ENCODE data around the gene KLHL40.

Gene KLHL40

DNA sequence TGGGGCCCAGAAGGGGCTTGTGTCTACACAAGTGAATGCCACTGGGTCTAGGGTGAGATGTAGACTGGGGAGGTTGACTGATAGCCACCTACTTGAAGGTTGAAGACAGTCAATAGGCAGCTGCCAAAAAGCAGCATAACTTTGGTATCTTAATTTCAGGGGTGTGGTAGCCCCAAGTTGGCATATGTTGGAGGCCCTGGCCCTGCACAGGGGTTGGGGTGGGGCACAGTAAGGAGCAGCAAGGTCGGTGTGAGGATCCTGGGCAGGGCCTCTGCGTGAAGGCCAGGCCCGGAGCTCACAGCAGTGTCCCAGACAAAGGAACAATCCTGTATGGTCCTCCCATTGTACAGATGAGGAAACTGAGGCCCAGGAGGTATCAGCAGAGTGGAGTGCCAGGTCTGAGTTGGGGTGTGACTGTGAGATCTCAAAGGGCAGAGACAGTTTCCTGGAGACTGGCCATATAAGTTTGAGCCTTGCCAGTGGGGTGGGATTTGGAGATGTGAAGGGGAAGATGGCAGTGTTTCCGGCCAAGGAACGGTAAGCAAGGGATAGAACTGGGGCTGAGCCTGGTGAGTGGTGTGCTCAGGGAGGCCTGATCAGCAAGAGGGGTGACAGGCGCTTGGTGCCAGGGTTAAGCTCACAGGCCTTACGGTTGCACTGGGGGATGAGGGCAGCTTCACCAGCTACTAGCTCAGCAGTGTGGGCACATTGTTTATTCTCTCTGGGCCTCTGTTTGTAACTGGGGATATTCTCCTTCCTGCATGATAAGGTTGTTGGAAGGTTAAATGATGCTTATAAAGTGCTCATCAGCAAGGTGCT lies 1.7 kb downstream of the KLHL40 start:
- no peak overlapping the region for H3K4me3 ChIP-seq (ENCODE audit: low read depth, low read length)
- TF ChIP-seq, protein P1, sequence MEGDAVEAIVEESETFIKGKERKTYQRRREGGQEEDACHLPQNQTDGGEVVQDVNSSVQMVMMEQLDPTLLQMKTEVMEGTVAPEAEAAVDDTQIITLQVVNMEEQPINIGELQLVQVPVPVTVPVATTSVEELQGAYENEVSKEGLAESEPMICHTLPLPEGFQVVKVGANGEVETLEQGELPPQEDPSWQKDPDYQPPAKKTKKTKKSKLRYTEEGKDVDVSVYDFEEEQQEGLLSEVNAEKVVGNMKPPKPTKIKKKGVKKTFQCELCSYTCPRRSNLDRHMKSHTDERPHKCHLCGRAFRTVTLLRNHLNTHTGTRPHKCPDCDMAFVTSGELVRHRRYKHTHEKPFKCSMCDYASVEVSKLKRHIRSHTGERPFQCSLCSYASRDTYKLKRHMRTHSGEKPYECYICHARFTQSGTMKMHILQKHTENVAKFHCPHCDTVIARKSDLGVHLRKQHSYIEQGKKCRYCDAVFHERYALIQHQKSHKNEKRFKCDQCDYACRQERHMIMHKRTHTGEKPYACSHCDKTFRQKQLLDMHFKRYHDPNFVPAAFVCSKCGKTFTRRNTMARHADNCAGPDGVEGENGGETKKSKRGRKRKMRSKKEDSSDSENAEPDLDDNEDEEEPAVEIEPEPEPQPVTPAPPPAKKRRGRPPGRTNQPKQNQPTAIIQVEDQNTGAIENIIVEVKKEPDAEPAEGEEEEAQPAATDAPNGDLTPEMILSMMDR (IDR thresholded peaks at IDR 0.05; ENCODE audit: borderline replicate concordance, insufficient read depth, low read depth, low read length) = no peak

DNA sequence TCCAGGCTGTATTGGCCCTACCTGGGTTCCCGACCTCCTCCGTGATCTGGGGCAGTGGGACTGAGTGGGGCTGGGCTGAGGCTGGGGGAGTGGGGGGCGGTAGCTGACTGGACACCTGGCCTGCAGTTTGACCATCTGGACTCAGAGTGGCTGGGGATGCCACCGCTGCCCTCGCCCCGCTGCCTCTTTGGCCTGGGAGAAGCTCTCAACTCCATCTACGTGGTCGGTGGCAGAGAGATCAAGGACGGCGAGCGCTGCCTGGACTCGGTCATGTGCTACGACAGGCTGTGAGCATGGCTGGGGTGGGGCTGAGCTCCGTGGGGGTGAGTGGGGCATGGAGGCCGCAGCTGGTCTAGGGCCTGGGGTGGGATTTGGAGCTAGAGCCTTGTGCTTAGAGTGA lies 2.7 kb downstream of the KLHL40 start:
- TF ChIP-seq, protein P1 (IDR thresholded peaks at IDR 0.05; ENCODE audit: borderline replicate concordance, insufficient read depth, low read depth, low read length) = no peak
- no peak overlapping the region for H3K4me3 ChIP-seq (ENCODE audit: low read depth, low read length)

DNA sequence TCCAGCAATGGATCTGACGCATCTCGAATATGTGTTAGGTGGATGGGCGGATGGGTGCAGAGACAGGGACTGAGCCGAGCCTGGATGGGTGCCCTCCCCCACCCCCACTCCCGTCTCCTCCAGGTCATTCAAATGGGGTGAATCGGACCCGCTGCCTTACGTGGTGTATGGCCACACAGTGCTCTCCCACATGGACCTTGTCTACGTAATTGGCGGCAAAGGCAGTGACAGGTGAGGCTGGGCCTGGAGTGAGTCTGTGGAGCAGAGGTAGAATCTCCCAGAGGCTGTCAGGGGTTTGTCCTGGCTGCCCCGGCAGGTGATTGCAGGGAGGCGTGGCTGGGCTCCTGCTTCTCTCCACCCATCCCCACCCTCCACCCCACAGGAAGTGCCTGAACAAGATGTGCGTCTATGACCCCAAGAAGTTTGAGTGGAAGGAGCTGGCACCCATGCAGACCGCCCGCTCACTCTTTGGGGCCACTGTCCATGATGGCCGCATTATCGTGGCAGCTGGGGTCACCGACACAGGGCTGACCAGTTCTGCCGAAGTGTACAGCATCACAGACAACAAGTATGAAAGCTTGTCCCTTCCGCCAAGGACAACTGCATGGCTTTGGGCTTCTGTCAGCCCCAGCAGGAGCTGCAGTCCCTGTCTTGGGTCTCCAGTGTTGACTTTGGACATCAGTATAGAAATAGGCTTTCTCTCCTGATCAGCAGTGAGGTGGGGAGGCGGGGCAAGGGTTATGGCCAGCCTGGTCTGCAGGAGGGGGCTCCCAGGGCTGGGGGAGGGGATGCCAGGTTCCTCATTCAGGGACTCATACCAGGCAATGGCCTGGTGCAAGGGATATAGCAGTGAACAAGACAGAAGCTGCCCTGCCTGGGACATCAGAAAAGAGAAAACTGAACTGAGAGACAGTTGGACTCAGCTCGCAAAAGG lies 3.4 kb downstream of the KLHL40 start:
- H3K4me3 ChIP-seq (ENCODE audit: low read depth, low read length) = no peak overlapping the region
- TF ChIP-seq, protein P1 (IDR thresholded peaks at IDR 0.05; ENCODE audit: borderline replicate concordance, insufficient read depth, low read depth, low read length) = no peak

DNA sequence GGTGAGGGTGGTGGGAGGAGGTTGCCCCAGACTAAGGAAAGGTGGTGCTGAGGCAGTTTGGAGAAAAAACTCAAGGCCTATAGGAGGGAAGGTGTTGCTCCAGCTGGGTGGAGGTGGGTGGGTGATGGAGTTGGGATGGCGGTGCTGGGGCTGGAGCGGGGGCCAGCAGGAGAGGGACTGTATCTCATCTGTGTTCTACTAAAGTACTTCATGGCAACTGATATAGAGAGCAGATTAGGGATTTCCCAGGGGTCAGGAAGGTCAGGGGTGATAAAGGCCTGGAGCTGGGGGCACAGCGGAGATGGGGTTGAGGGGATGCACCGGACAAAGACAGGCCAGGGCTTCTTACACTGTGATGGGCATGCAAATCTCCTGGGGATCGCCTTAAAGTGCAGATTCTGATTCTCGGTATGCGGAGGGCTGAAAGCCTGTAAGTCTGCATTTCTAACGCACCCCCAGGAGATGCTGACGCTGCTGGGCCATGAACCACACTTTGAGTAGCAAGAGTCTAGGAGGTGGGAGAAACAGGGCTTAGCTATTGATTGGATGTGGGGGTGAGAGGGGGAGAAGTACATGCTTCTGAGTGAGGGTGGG lies 4.2 kb downstream of the KLHL40 start:
- H3K4me3 ChIP-seq (ENCODE audit: low read depth, low read length) = no peak overlapping the region
- TF ChIP-seq, protein P1 (IDR thresholded peaks at IDR 0.05; ENCODE audit: borderline replicate concordance, insufficient read depth, low read depth, low read length) = no peak

DNA sequence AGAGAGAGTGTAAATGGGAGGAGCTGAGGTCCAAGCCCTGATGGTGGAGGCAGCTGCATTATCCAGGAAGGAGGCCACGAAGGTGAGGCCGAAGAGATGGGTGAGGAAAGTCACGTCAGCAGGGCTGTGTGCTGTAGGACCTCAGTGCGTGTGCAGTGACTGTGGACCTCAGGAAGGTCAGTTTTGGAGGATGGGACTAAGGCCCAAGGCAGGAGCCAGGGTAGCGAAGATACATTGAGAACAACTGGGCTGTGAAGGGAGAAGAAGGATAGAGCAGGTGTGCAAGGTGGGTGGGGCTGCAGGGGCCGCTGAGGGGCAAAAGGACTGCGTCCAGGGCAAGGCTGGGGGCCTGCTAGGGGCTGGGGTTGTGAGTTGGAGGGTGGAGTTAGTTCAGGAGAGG lies 4.9 kb downstream of the KLHL40 start:
- no peak overlapping the region for H3K4me3 ChIP-seq (ENCODE audit: low read depth, low read length)
- TF ChIP-seq, protein P1 (IDR thresholded peaks at IDR 0.05; ENCODE audit: borderline replicate concordance, insufficient read depth, low read depth, low read length) = no peak

DNA sequence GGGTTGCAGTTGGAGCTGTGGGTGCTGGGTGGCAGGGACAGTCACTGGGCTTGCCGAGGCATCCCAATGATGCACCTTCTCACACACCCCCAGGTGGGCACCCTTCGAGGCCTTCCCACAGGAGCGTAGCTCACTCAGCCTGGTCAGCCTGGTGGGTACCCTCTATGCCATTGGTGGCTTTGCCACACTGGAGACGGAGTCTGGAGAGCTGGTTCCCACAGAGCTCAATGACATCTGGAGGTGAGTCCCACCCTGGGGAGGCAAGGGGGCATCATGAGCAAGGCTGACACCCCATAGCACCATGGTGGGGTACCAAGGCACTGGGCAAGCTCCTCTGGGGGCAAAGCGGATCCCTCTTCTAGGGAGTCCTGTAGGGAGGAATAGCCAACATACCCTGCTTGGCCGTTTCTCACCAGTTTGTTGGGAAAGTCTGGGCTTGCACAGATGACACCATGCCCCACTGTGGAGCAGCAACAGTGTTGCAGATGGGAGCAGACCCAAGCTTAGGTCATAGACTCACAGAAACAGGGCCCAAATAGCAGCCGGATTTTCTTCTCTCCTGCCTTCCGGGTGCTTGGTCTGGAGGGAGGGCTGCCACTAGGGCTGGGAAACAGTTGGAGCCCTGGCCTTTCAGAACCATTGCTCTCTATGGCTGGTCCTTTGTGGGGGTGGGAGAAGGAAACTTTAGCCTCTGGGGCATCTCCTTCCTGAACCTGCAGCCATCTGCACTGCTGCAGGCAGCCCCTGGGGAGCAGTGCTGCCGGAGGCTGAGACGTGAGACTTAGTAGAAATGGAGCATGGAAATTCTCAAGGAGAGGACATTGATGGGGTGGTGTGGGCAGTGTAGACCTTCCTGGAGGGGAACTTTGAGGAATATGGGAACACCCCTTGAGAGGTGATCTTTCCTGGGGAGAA lies 5.7 kb downstream of the KLHL40 start:
- H3K4me3 ChIP-seq (ENCODE audit: low read depth, low read length) = no peak overlapping the region
- TF ChIP-seq, protein P1 (IDR thresholded peaks at IDR 0.05; ENCODE audit: borderline replicate concordance, insufficient read depth, low read depth, low read length) = no peak

Measured in GM12875 (cell line).